ENCODE measurements around the gene CLUH.

The CLUH gene

GRCh38 chr17:2724784-2725164 is 13.2 kb upstream of the CLUH start:
- Histone ChIP-seq H3K4me1 (ENCODE audit: low read length) (no peaks in the 10 kb centered on the region), H3K79me2 (ENCODE audit: low read length) (no peaks in the 10 kb centered on the region), H3K9me2 (replicated peaks; ENCODE audit: insufficient read depth, low read length) (no peaks in the 10 kb centered on the region), H2AFZ (ENCODE audit: low read length) (no peak overlapping the region), H3K9ac (ENCODE audit: low read length) (no peak overlapping the region), H3K4me2 (ENCODE audit: low read depth, low read length) (no peak overlapping the region), H3K27me3 (replicated peaks; ENCODE audit: insufficient read depth, low read length) (peaks cover 61% of the 10 kb centered on the region), H3K9me3 (replicated peaks; ENCODE audit: insufficient read depth, low read length) (no peaks in the 10 kb centered on the region), H3K36me3 (replicated peaks; ENCODE audit: insufficient read depth, low read length) (no peaks in the 10 kb centered on the region), H4K20me1 (ENCODE audit: insufficient read depth, low read length) (no peaks in the 10 kb centered on the region), H3K27ac (ENCODE audit: low read length) (no peak overlapping the region), H3K4me3 (ENCODE audit: low read length) (no peak overlapping the region), H3F3A (ENCODE audit: insufficient read depth, low read length) (no peaks in the 10 kb centered on the region)
- DNase-seq = no peak
- TF ChIP-seq CTCF (IDR thresholded peaks at IDR 0.05; ENCODE audit: low read length) (no peak), EZH2phosphoT487 (IDR thresholded peaks at IDR 0.05; ENCODE audit: low read length) (no peak), EZH2 (optimal IDR thresholded peaks at IDR 0.05; ENCODE audit: low read depth, low read length) (no peak)

GRCh38 chr17:2723997-2724783 is 12.6 kb upstream of the CLUH start:
- Histone ChIP-seq H3K27ac (ENCODE audit: low read length) (no peak overlapping the region), H3K36me3 (replicated peaks; ENCODE audit: insufficient read depth, low read length) (no peaks in the 10 kb centered on the region), H3K4me2 (ENCODE audit: low read depth, low read length) (no peak overlapping the region), H3K9me3 (replicated peaks; ENCODE audit: insufficient read depth, low read length) (no peaks in the 10 kb centered on the region), H3K27me3 (replicated peaks; ENCODE audit: insufficient read depth, low read length) (peaks cover 56% of the 10 kb centered on the region), H3K4me1 (ENCODE audit: low read length) (no peaks in the 10 kb centered on the region), H3K4me3 (ENCODE audit: low read length) (no peak overlapping the region), H3K79me2 (ENCODE audit: low read length) (no peaks in the 10 kb centered on the region), H4K20me1 (ENCODE audit: insufficient read depth, low read length) (no peaks in the 10 kb centered on the region), H3K9me2 (replicated peaks; ENCODE audit: insufficient read depth, low read length) (no peaks in the 10 kb centered on the region), H3F3A (ENCODE audit: insufficient read depth, low read length) (no peaks in the 10 kb centered on the region), H3K9ac (ENCODE audit: low read length) (no peak overlapping the region), H2AFZ (ENCODE audit: low read length) (no peak overlapping the region)
- TF ChIP-seq EZH2 (optimal IDR thresholded peaks at IDR 0.05; ENCODE audit: low read depth, low read length) = no peak
- no peak for TF ChIP-seq EZH2phosphoT487 (IDR thresholded peaks at IDR 0.05; ENCODE audit: low read length)
- no peak for TF ChIP-seq CTCF (IDR thresholded peaks at IDR 0.05; ENCODE audit: low read length)
- DNase-seq = no peak

GRCh38 chr17:2723505-2723996 is 12.0 kb upstream of the CLUH start:
- Histone ChIP-seq H4K20me1 (ENCODE audit: insufficient read depth, low read length) (no peaks in the 10 kb centered on the region), H3K9me3 (replicated peaks; ENCODE audit: insufficient read depth, low read length) (no peaks in the 10 kb centered on the region), H3F3A (ENCODE audit: insufficient read depth, low read length) (no peaks in the 10 kb centered on the region), H3K36me3 (replicated peaks; ENCODE audit: insufficient read depth, low read length) (no peaks in the 10 kb centered on the region), H3K4me2 (ENCODE audit: low read depth, low read length) (no peak overlapping the region), H2AFZ (ENCODE audit: low read length) (no peak overlapping the region), H3K27ac (ENCODE audit: low read length) (no peak overlapping the region), H3K9ac (ENCODE audit: low read length) (no peak overlapping the region), H3K4me1 (ENCODE audit: low read length) (no peaks in the 10 kb centered on the region), H3K79me2 (ENCODE audit: low read length) (no peaks in the 10 kb centered on the region), H3K9me2 (replicated peaks; ENCODE audit: insufficient read depth, low read length) (no peaks in the 10 kb centered on the region), H3K4me3 (ENCODE audit: low read length) (no peak overlapping the region), H3K27me3 (replicated peaks; ENCODE audit: insufficient read depth, low read length) (peaks cover 49% of the 10 kb centered on the region)
- DNase-seq = no peak
- TF ChIP-seq CTCF (IDR thresholded peaks at IDR 0.05; ENCODE audit: low read length) (no peak), EZH2 (optimal IDR thresholded peaks at IDR 0.05; ENCODE audit: low read depth, low read length) (no peak), EZH2phosphoT487 (IDR thresholded peaks at IDR 0.05; ENCODE audit: low read length) (no peak)

Data from MM.1S (cell line).